BJ (cell line): ENCODE results near the gene ULK3. TPM values are rescaled to one million over a fixed set of nuclear protein-coding genes. Genes with fewer than 3 reads are reported as not detected.

Source experiments
- CTCF ChIA-PET: fragments of 350-600 bp; formaldehyde crosslinking; extraction: SDS; loops from one replicate; lab custom pipeline; 2021; ENCODE audit warnings: antibody characterized with exemption, inconsistent platforms; lab: Yijun Ruan, JAX
- POLR2A ChIA-PET: fragments of 300-600 bp; sonication (Branson Sonifier 250); formaldehyde crosslinking; extraction: SDS; loops from one replicate; lab custom pipeline; 2021; ENCODE audit warnings: antibody characterized with exemption; lab: Charles Lee
- DNase-seq: peaks from one replicate; pipeline ENCODE4 v3.0.0-alpha.2; 2011; ENCODE audit warnings: low read depth
- H3K27me3 ChIP-seq: 2 replicates; pipeline ENCODE4 v1.6.0; 2011; ENCODE audit warnings: low read length; ENCODE audit not compliant: control insufficient read depth, insufficient read depth
- H3K36me3 ChIP-seq: 2 replicates; pipeline ENCODE4 v1.5.1; 2011; ENCODE audit warnings: low read length; ENCODE audit not compliant: control insufficient read depth, insufficient read depth
- H3K4me3 ChIP-seq: 2 replicates; pipeline ENCODE4 v1.5.1; 2011; ENCODE audit warnings: low read depth, mild to moderate bottlenecking, control low read depth, low read length
- CTCF ChIP-seq: IDR thresholded peaks from 2 replicates; pipeline ENCODE4 v1.5.1; 2011; ENCODE audit warnings: low read depth, mild to moderate bottlenecking, control low read depth, inconsistent platforms, low read length, moderate library complexity; ENCODE audit not compliant: insufficient read depth
- polyA plus RNA-seq: library from polyadenylated mRNA; depleted of rRNA; stranded (reverse); fragments of >200 nt; gene quantifications from 2 replicates; pipeline ENCODE4 v1.2.3, GENCODE V29; 2011

ULK3 gene
- polyA plus RNA-seq, 1 experiment, result 20.1 TPM

- DNase-seq, result no peak
- peaks cover 6% of the 10 kb centered on the region for H3K36me3 ChIP-seq
- no peaks in the 10 kb centered on the region for H3K27me3 ChIP-seq
- POLR2A ChIA-PET, result no interaction called here
- no peak overlapping the region for H3K4me3 ChIP-seq
- CTCF ChIA-PET, result interaction anchor here (0.6 to 2.9 kb wide), 10 partner anchors 8 to 433 kb away, joined by 3 to 8 read pairs (median 4); no protein-coding TSS in a partner anchor
- TF ChIP-seq CTCF, result no peak
Measured at GRCh38 chr15:74808078-74808839, 34.7 kb downstream of the ULK3 start.

- ChIA-PET CTCF (interaction anchor here (1.0 to 2.9 kb wide), 5 partner anchors 8 to 143 kb away, joined by 3 to 8 read pairs (median 4); no protein-coding TSS in a partner anchor), POLR2A (no interaction called here)
- Histone ChIP-seq H3K27me3 (no peaks in the 10 kb centered on the region), H3K36me3 (peaks cover 10% of the 10 kb centered on the region), H3K4me3 (no peak overlapping the region)
- TF ChIP-seq CTCF, result no peak
- DNase-seq, result no peak
Measured at GRCh38 chr15:74807282-74807681, 35.7 kb downstream of the ULK3 start.

GRCh38 chr15:74804935-74805334 lies 38.0 kb downstream of the ULK3 start:
- POLR2A ChIA-PET, result no interaction called here

GRCh38 chr15:74802862-74803447 lies 40.0 kb downstream of the ULK3 start:
- ChIA-PET POLR2A (no interaction called here), CTCF (no interaction called here)
- Histone ChIP-seq H3K4me3 (no peak overlapping the region), H3K27me3 (no peaks in the 10 kb centered on the region), H3K36me3 (peaks cover 30% of the 10 kb centered on the region)
- no peak for DNase-seq
- no peak for TF ChIP-seq CTCF

More at GRCh38 chr15:74804935-74805334, 38.0 kb downstream of the ULK3 start:
- DNase-seq, result no peak
- TF ChIP-seq CTCF, result no peak
- H3K4me3 ChIP-seq, result no peak overlapping the region
- no peaks in the 10 kb centered on the region for H3K27me3 ChIP-seq
- CTCF ChIA-PET, result interaction anchor here (1.0 to 1.9 kb wide), 7 partner anchors 10 to 97 kb away, joined by 3 to 7 read pairs (median 4); no protein-coding TSS in a partner anchor
- H3K36me3 ChIP-seq, result peaks cover 24% of the 10 kb centered on the region

- POLR2A ChIA-PET, result no interaction called here
- Histone ChIP-seq H3K27me3 (no peaks in the 10 kb centered on the region), H3K4me3 (no peak overlapping the region)
Measured at GRCh38 chr15:74802290-74802689, 40.7 kb downstream of the ULK3 start.

More at GRCh38 chr15:74802290-74802689, 40.7 kb downstream of the ULK3 start:
- no peak for TF ChIP-seq CTCF
- CTCF ChIA-PET, result interaction anchor here (3.7 kb wide), 1 partner anchor 32 kb away, joined by 31 read pairs; no protein-coding TSS in a partner anchor
- peaks cover 30% of the 10 kb centered on the region for H3K36me3 ChIP-seq
- no peak for DNase-seq
